Gastroesophageal sphincter (tissue), 3 donors: ENCODE results near the gene EHBP1.
"Not testable (repeated sequence)": the region's sequence is repeated elsewhere in the genome, so short reads cannot be mapped to it uniquely, and the experiment has no call there.

Experiments
- EP300 ChIP-seq: sonication (generic); formaldehyde crosslinking; IDR thresholded peaks from one replicate; pipeline ENCODE4 v1.6.1; 2017; ENCODE audit warnings: antibody characterized with exemption, mild to moderate bottlenecking
- POLR2A ChIP-seq, 2 donors: fragments of 450-650 bp; IDR thresholded peaks; one replicate each; pipeline ENCODE4 v1.6.1; 2017; ENCODE audit warnings: antibody characterized with exemption in 2 of 2, mild to moderate bottlenecking in 2 of 2, moderate library complexity in 1 of 2
- POLR2AphosphoS5 ChIP-seq: sonication (generic); formaldehyde crosslinking; IDR thresholded peaks from one replicate; pipeline ENCODE4 v1.6.1; 2017; ENCODE audit warnings: antibody characterized with exemption
- TF ChIP-seq, protein P1 (sequence below), 4 experiments: fragments of 200-600 bp in 2 of 4; fragments of 450-650 bp in 2 of 4; sonication (generic) in 1 of 4; IDR thresholded peaks; one replicate each; pipeline ENCODE4 v1.5.1; 2017 to 2019; ENCODE audit warnings: antibody characterized with exemption in 4 of 4, mild to moderate bottlenecking in 2 of 4, moderate library complexity in 2 of 4

GRCh38 chr2:63074399-63074798 is 368.9 kb downstream of the EHBP1 start:
- TF ChIP-seq, protein P1, sequence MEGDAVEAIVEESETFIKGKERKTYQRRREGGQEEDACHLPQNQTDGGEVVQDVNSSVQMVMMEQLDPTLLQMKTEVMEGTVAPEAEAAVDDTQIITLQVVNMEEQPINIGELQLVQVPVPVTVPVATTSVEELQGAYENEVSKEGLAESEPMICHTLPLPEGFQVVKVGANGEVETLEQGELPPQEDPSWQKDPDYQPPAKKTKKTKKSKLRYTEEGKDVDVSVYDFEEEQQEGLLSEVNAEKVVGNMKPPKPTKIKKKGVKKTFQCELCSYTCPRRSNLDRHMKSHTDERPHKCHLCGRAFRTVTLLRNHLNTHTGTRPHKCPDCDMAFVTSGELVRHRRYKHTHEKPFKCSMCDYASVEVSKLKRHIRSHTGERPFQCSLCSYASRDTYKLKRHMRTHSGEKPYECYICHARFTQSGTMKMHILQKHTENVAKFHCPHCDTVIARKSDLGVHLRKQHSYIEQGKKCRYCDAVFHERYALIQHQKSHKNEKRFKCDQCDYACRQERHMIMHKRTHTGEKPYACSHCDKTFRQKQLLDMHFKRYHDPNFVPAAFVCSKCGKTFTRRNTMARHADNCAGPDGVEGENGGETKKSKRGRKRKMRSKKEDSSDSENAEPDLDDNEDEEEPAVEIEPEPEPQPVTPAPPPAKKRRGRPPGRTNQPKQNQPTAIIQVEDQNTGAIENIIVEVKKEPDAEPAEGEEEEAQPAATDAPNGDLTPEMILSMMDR (IDR thresholded peaks at IDR 0.05), result not testable (repeated sequence)
- not testable (repeated sequence) for TF ChIP-seq POLR2A (IDR thresholded peaks at IDR 0.05); EP300; POLR2AphosphoS5
